Thyroid gland (tissue), 4 donors: ENCODE data around the gene SPINK4. TPM values are rescaled to one million over a fixed set of nuclear protein-coding genes. Genes with fewer than 3 reads are reported as not detected.
A peak's percentile ranks its signal among the peaks of the same experiment; 100 is the strongest.

Experiments
- DNase-seq, 2 donors: peaks; one replicate each; pipeline ENCODE4 v3.0.0-alpha.2; 2019
- H3K27ac ChIP-seq, 3 donors: fragments of 200-600 bp; sonication (generic); 1 replicate in 2 of 3; 2 replicates in 1 of 3; pipeline ENCODE4 v1.5.1; 2016 to 2019; ENCODE audit warnings: mild to moderate bottlenecking in 1 of 3, moderate library complexity in 1 of 3
- H3K27me3 ChIP-seq: fragments of 200-600 bp; sonication (generic); one replicate; pipeline ENCODE4 v1.5.1; 2019
- H3K36me3 ChIP-seq, 2 donors: fragments of 200-600 bp; sonication (generic); one replicate each; pipeline ENCODE4 v1.5.1; 2016 to 2019
- H3K4me1 ChIP-seq, 2 donors: fragments of 200-600 bp; sonication (generic); one replicate each; pipeline ENCODE4 v1.5.1; 2017 to 2019
- H3K4me3 ChIP-seq, 3 donors: fragments of 200-600 bp; sonication (generic); replicated peaks in 1 of 3; 1 replicate in 2 of 3; 2 replicates in 1 of 3; pipeline ENCODE4 v1.5.1; 2016; ENCODE audit warnings: mild to moderate bottlenecking in 1 of 3
- H3K9me3 ChIP-seq: fragments of 200-600 bp; sonication (generic); one replicate; pipeline ENCODE4 v1.5.1; 2017
- CTCF ChIP-seq, 6 experiments: fragments of 200-600 bp in 3 of 6; fragments of 450-650 bp in 3 of 6; sonication (generic) in 3 of 6; IDR thresholded peaks; one replicate each; pipeline ENCODE4 v1.5.1; 2016 to 2019; ENCODE audit warnings: antibody characterized with exemption in 6 of 6, mild to moderate bottlenecking in 2 of 6, inconsistent platforms in 1 of 6, moderate library complexity in 1 of 6
- POLR2A ChIP-seq, 2 donors: fragments of 450-650 bp; IDR thresholded peaks; one replicate each; pipeline ENCODE4 v1.6.1; 2017; ENCODE audit warnings: antibody characterized with exemption in 2 of 2, mild to moderate bottlenecking in 2 of 2, moderate library complexity in 1 of 2
- WGBS, 2 donors: methylation state at CpG; one replicate each; pipeline ENCODE4 v1.1.5; 2017; 5-methylcytosine and 5-hydroxymethylcytosine counted together
- intact Hi-C: fragments of 100-400 bp; cut with DNase I; formaldehyde crosslinking; loops from one replicate; pipeline ENCODE4 v1.15.1; 2023
- total RNA-seq, 4 donors: library from RNA; depleted of rRNA; stranded (reverse); fragments of >200 nt; gene quantifications; one replicate each; pipeline ENCODE4 v1.2.3, GENCODE V29; 2016

The SPINK4 gene
- total RNA-seq, 4 donors from 2014 or later: not detected

DNA sequence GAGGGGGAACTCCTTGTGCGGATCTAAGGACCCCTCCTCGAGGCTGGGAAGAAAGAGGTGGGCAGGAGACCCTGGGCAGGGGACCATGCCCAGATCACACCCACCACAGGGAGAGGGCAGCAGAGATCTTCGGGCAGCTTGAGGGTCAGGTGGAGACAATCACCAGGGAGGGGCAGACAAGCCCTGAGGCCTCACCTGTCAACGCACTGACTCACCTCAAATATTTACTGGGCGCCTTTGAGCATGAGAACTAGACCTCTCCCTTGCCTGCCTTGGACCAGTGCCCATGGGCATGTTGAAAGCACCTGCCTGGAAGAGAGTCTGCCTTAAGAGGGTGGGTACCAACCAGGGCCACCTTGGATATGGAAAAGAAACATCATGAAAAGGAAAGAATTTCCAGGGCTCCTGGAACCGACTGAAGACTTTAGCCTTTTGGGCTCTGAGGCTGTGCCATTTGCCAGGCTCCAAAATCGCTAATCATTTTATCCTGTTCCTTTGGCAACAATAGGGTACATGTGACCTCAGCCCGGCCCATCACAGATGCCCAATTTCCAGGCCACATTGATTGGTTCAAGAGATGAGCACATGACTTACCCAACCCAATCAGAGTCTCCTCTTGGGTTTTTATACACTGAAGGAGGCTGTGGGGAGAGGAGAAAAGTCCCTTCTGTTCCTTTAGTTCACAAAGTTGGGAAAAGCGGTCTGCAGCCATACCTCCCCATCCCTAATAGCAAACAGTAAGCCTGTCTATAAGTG, 10.4 kb upstream of the SPINK4 start:
- H3K27ac ChIP-seq: peak overlapping the region in 1 of 3 donors; percentile 5
- H3K27me3 ChIP-seq: no peaks in the 10 kb centered on the region
- intact Hi-C loops: no loop called here
- no peak overlapping the region for H3K4me3 ChIP-seq
- peaks cover 0 to 21% of the 10 kb centered on the region in 2 donors for H3K4me1 ChIP-seq
- H3K36me3 ChIP-seq: no peaks in the 10 kb centered on the region
- no peaks in the 10 kb centered on the region for H3K9me3 ChIP-seq
- DNase-seq: peak; percentile 19 to 24
- 74 to 75% methylated on average over 9 of the region's 9 CpGs for WGBS, 2 donors
- no peak for TF ChIP-seq POLR2A (IDR thresholded peaks at IDR 0.05)
- TF ChIP-seq CTCF (IDR thresholded peaks at IDR 0.05): peak in 1 of 6 experiments; percentile 22

- Histone ChIP-seq H3K27me3 (no peaks in the 10 kb centered on the region), H3K4me1 (peaks cover 0 to 24% of the 10 kb centered on the region in 2 donors), H3K36me3 (no peaks in the 10 kb centered on the region), H3K9me3 (no peaks in the 10 kb centered on the region), H3K27ac (no peak overlapping the region), H3K4me3 (no peak overlapping the region)
- no peak for TF ChIP-seq CTCF (IDR thresholded peaks at IDR 0.05)
- TF ChIP-seq POLR2A (IDR thresholded peaks at IDR 0.05): no peak
- intact Hi-C loops: no loop called here
- 72 to 77% methylated on average over 13 of the region's 13 CpGs for WGBS, 2 donors
- no peak for DNase-seq
Observed at GRCh38 chr9:33230756-33231622, 9.0 kb upstream of the SPINK4 start.

DNA sequence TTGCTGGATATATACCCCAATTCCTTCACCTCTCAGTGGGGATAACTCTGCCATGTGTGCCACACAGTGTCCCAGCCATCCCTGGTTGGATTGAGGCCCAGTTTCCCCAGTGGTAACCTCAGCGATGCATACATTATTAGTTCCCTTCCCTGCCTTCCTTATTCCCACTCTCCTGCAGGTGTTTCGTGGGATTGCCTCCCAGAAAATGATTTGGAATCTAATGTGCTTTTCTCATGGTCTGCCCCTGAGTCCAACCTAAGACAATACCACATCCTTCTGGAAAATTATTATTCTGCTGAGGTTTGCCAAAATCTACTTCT, 8.4 kb upstream of the SPINK4 start:
- peaks cover 0 to 24% of the 10 kb centered on the region in 2 donors for H3K4me1 ChIP-seq
- 88% methylated on average over 2 of the region's 2 CpGs for WGBS, 2 donors

GRCh38 chr9:33232815-33233214, 7.2 kb upstream of the SPINK4 start:
- no peak for TF ChIP-seq POLR2A (IDR thresholded peaks at IDR 0.05)
- no peaks in the 10 kb centered on the region for H3K9me3 ChIP-seq
- H3K4me1 ChIP-seq: peaks cover 0 to 24% of the 10 kb centered on the region in 2 donors
- no peaks in the 10 kb centered on the region for H3K27me3 ChIP-seq
- H3K36me3 ChIP-seq: no peaks in the 10 kb centered on the region
- no peak for DNase-seq
- no peak overlapping the region for H3K4me3 ChIP-seq
- intact Hi-C loops: no loop called here
- no peak overlapping the region for H3K27ac ChIP-seq
- 91 to 93% methylated on average over 6 of the region's 6 CpGs for WGBS, 2 donors

More for the DNA sequence above, 8.4 kb upstream of the SPINK4 start:
- Histone ChIP-seq H3K27ac (no peak overlapping the region), H3K4me3 (no peak overlapping the region), H3K27me3 (no peaks in the 10 kb centered on the region), H3K9me3 (no peaks in the 10 kb centered on the region), H3K36me3 (no peaks in the 10 kb centered on the region)
- intact Hi-C loops: no loop called here
- no peak for DNase-seq
- TF ChIP-seq CTCF (IDR thresholded peaks at IDR 0.05): no peak
- TF ChIP-seq POLR2A (IDR thresholded peaks at IDR 0.05): no peak

DNA sequence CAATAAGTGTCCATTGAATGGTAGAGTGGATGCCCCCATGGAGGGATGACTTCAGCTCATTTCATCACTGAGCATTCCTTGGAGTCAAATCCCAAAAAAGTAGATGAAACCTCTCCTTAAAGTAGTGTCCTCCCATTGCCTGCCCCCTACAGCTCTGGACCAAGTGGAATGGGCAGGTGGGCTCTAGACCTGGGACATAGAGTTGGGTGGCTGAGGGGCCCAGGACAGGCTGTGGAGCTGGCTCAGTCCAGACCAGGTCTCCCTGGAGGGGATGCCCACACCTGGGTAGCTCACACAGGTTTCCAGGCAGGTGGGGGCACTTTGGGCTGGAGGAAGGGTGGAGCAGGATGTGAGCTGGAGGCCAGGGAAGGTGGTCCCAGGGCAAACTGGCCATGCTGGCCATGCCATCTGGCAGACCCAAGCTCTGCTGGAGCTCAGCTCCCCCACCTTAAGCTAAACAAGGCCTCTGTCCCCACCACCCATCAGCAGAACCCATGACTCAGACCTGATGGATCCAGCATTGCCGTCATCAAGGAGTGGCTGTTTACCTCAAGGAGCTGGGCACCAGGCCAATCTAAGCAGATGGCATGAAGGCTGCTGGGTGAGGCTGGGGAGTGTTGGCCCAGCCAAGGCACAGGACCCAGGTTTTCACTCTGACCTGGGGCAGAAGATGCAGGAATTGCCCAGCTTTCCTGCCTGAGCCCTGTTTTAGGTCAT, 6.2 kb upstream of the SPINK4 start:
- WGBS, 2 donors: 17% methylated on average over 1 of the region's 1 CpG
- no peaks in the 10 kb centered on the region for H3K9me3 ChIP-seq
- H3K4me1 ChIP-seq: peaks cover 0 to 24% of the 10 kb centered on the region in 2 donors
- no peaks in the 10 kb centered on the region for H3K27me3 ChIP-seq
- peak overlapping the region in 1 of 3 donors; percentile 40 for H3K27ac ChIP-seq
- TF ChIP-seq CTCF (IDR thresholded peaks at IDR 0.05) (no peak), POLR2A (IDR thresholded peaks at IDR 0.05) (no peak)
- H3K36me3 ChIP-seq: no peaks in the 10 kb centered on the region
- DNase-seq: peak; percentile 79 to 81
- H3K4me3 ChIP-seq: no peak overlapping the region
- intact Hi-C loops: no loop called here
